Ascending aorta (tissue), 2 donors: ENCODE data around the gene SEPTIN3. TPM values are rescaled to one million over a fixed set of nuclear protein-coding genes. Genes with fewer than 3 reads are reported as not detected.

Experiments
- DNase-seq, 2 donors: peaks; one replicate each; pipeline ENCODE4 v3.0.0-alpha.2; 2019; ENCODE audit warnings: low spot score in 2 of 2
- H3K27ac ChIP-seq, 2 donors: fragments of 200-600 bp; sonication (generic); one replicate each; pipeline ENCODE4 v1.5.1; 2016 to 2017; ENCODE audit warnings: mild to moderate bottlenecking in 1 of 2
- H3K27me3 ChIP-seq: fragments of 200-600 bp; sonication (generic); one replicate; pipeline ENCODE4 v1.5.1; 2017
- H3K36me3 ChIP-seq, 2 donors: fragments of 200-600 bp; sonication (generic); one replicate each; pipeline ENCODE4 v1.5.1; 2016
- H3K4me1 ChIP-seq, 2 donors: fragments of 200-600 bp; sonication (generic); one replicate each; pipeline ENCODE4 v1.5.1; 2016 to 2017; ENCODE audit warnings: mild to moderate bottlenecking in 1 of 2
- H3K4me3 ChIP-seq, 2 donors: fragments of 200-600 bp; sonication (generic); one replicate each; pipeline ENCODE4 v1.5.1; 2016 to 2017; ENCODE audit warnings: mild to moderate bottlenecking in 1 of 2
- H3K9me3 ChIP-seq, 2 donors: fragments of 200-600 bp; sonication (generic); one replicate each; pipeline ENCODE4 v1.5.1; 2016
- intact Hi-C: fragments of 100-400 bp; cut with DNase I; formaldehyde crosslinking; loops from one replicate; pipeline ENCODE4 v1.15.1; 2023
- total RNA-seq: library from RNA; depleted of rRNA; stranded (reverse); fragments of >200 nt; gene quantifications from one replicate; pipeline ENCODE4 v1.1.0, GENCODE V29; 2016
- TF ChIP-seq, protein P1 (sequence below), 3 experiments: fragments of 200-600 bp in 2 of 3; fragments of 450-650 bp in 1 of 3; sonication (generic) in 2 of 3; IDR thresholded peaks; one replicate each; pipeline ENCODE4 v1.5.1; 2016 to 2019; ENCODE audit warnings: antibody characterized with exemption in 3 of 3, mild to moderate bottlenecking in 1 of 3, moderate library complexity in 1 of 3

The SEPTIN3 gene
- total RNA-seq, 1 donor from 2014 or later, result not detected

DNA sequence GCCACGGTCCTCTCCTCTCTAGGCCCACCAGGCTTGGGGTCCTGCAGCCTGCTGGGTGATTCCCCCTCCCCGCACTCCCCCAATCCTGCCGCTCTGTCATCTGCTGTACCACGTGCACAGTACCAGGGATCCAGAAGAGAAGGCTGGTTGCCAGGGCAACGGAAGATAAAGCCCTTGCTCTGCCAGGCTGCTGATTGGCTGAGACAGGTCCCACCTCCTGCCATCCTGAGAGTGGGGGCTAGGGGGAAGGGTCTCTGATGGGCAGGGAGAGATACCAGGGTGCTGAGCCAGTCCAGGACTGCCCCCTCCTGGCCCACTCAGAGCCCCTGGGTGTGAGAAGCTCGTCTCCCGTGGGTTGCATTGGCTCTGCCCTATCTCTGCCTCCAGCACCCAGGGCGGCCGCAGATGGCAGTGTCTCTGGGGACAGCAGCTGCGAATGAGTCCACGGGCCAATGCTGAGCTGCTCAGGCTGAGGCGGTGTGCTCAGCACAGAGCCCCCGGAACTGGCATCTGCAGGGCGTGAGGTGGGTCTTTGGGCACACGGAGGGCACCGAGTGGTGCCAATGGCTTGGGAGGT lies 17.3 kb upstream of the SEPTIN3 start, which contains the start of gene SMIM45:
Gene SMIM45, plus strand, starts transcription at position 253 of the 577 bp plus-strand sequence.
- H3K36me3 ChIP-seq, result no peaks in the 10 kb centered on the region
- no peak within 1 kb of the TSS for H3K4me3 ChIP-seq
- no peaks in the 10 kb centered on the region for H3K27me3 ChIP-seq
- no peaks in the 10 kb centered on the region for H3K9me3 ChIP-seq
- DNase-seq, result no peak
- H3K4me1 ChIP-seq, result no peaks in the 10 kb centered on the region
- no peak within 1 kb of the TSS for H3K27ac ChIP-seq
- intact Hi-C loops, result no loop called here
- TF ChIP-seq, protein P1, sequence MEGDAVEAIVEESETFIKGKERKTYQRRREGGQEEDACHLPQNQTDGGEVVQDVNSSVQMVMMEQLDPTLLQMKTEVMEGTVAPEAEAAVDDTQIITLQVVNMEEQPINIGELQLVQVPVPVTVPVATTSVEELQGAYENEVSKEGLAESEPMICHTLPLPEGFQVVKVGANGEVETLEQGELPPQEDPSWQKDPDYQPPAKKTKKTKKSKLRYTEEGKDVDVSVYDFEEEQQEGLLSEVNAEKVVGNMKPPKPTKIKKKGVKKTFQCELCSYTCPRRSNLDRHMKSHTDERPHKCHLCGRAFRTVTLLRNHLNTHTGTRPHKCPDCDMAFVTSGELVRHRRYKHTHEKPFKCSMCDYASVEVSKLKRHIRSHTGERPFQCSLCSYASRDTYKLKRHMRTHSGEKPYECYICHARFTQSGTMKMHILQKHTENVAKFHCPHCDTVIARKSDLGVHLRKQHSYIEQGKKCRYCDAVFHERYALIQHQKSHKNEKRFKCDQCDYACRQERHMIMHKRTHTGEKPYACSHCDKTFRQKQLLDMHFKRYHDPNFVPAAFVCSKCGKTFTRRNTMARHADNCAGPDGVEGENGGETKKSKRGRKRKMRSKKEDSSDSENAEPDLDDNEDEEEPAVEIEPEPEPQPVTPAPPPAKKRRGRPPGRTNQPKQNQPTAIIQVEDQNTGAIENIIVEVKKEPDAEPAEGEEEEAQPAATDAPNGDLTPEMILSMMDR (IDR thresholded peaks at IDR 0.05), result no peak

- TF ChIP-seq, protein P1 (IDR thresholded peaks at IDR 0.05), result no peak
- H3K27me3 ChIP-seq, result no peaks in the 10 kb centered on the region
- intact Hi-C loops, result no loop called here
These were observed 16.5 kb upstream of the SEPTIN3 start for GRCh38 chr22:41952713-41953112.

DNA sequence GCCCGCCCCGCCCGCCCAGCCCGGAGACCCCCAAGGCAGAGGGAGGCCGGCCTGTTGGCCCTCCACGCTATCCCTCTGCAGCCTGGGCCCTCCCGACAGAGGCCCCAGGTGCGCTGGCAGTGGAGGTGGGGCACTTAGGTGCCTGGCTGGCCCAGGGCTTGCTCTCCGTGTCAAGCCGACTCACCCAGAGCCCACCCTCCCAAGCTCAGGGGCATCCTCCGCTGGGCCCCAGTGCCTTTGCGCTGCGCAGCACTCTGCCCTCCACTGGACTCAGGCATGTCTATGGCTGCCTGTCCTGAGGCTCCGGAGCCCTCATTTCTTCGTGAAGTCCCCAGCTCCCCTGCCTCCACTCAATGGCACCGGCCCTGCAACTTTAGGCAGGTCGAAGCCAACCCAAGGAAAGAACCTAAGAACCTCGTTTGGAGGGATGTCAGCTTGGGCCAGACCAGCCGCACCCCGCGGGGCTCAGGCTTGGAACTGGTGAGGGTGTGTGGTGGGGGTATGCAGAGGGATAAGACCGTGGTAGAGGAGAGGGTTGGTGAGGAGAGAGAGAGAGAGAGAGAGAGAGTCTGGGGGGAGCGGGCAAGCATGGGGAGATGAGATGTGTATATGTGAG lies 11.2 kb upstream of the SEPTIN3 start:
- H3K27me3 ChIP-seq, result no peaks in the 10 kb centered on the region
- H3K36me3 ChIP-seq, result no peaks in the 10 kb centered on the region
- H3K9me3 ChIP-seq, result no peaks in the 10 kb centered on the region
- no peak overlapping the region for H3K27ac ChIP-seq
- intact Hi-C loops, result no loop called here
- no peak for DNase-seq
- H3K4me3 ChIP-seq, result peak overlapping the region; percentile 29 to 39
- H3K4me1 ChIP-seq, result peaks cover 0 to 4% of the 10 kb centered on the region in 2 donors
- TF ChIP-seq, protein P1 (IDR thresholded peaks at IDR 0.05), result no peak

More at GRCh38 chr22:41952713-41953112, 16.5 kb upstream of the SEPTIN3 start:
- Histone ChIP-seq H3K27ac (no peak overlapping the region), H3K36me3 (no peaks in the 10 kb centered on the region), H3K9me3 (no peaks in the 10 kb centered on the region), H3K4me3 (no peak overlapping the region), H3K4me1 (peaks cover 0 to 3% of the 10 kb centered on the region in 2 donors)
- DNase-seq, result no peak

GRCh38 chr22:41963453-41964111 lies 5.7 kb upstream of the SEPTIN3 start:
- intact Hi-C loops, result no loop called here
- no peak for DNase-seq
- TF ChIP-seq, protein P1 (IDR thresholded peaks at IDR 0.05), result no peak
- no peak overlapping the region for H3K4me3 ChIP-seq
- no peaks in the 10 kb centered on the region for H3K9me3 ChIP-seq
- no peak overlapping the region for H3K27ac ChIP-seq
- no peaks in the 10 kb centered on the region for H3K4me1 ChIP-seq
- no peaks in the 10 kb centered on the region for H3K27me3 ChIP-seq
- H3K36me3 ChIP-seq, result no peaks in the 10 kb centered on the region

- H3K4me1 ChIP-seq, result no peaks in the 10 kb centered on the region
- no peaks in the 10 kb centered on the region for H3K36me3 ChIP-seq
- no peak overlapping the region for H3K4me3 ChIP-seq
- H3K9me3 ChIP-seq, result no peaks in the 10 kb centered on the region
- no peak overlapping the region for H3K27ac ChIP-seq
- H3K27me3 ChIP-seq, result no peaks in the 10 kb centered on the region
- intact Hi-C loops, result no loop called here
- TF ChIP-seq, protein P1 (IDR thresholded peaks at IDR 0.05), result no peak
- no peak for DNase-seq
These were observed 5.1 kb upstream of the SEPTIN3 start for GRCh38 chr22:41964112-41964491.
